Pancreas (tissue), 10 donors: Measurements from ENCODE around the gene HIVEP1. TPM values are rescaled to one million over a fixed set of nuclear protein-coding genes. Genes with fewer than 3 reads are reported as not detected.

Source experiments
- ATAC-seq, 4 donors: fragments of 200-7000 bp; cut with Tn5 transposase; one replicate each; pipeline versions ENCODE4 v1.8.0 to v1.9.1; 2020; ENCODE audit warnings: mild to moderate bottlenecking in 4 of 4, moderate library complexity in 4 of 4
- DNase-seq, 6 donors: peaks; one replicate each; pipeline ENCODE4 v3.0.0-alpha.2; 2020
- FAIRE-seq: peaks from 2 replicates; lab custom pipeline; 2012; peaks lifted over from hg19 to GRCh38; lab: Jason Lieb, UNC
- H3K27ac ChIP-seq, 4 donors: fragments of 200-600 bp; sonication (generic); 1 replicate in 3 of 4; 2 replicates in 1 of 4; pipeline versions ENCODE4 v1.5.0 to v1.8.0; 2020
- H3K27me3 ChIP-seq, 4 donors: fragments of 200-600 bp; one replicate each; pipeline ENCODE4 v1.8.0; 2021
- H3K36me3 ChIP-seq, 3 donors: fragments of 200-600 bp; sonication (generic) in 1 of 3; one replicate each; pipeline versions ENCODE4 v1.5.0 to v1.8.0; 2020 to 2021
- H3K4me1 ChIP-seq, 3 donors: fragments of 200-600 bp; one replicate each; pipeline ENCODE4 v1.8.0; 2021
- H3K4me3 ChIP-seq, 4 donors: fragments of 200-600 bp; sonication (generic) in 2 of 4; one replicate each; pipeline versions ENCODE4 v1.5.0 to v1.8.0; 2020 to 2021
- H3K9me3 ChIP-seq, 4 donors: fragments of 200-600 bp; one replicate each; pipeline ENCODE4 v1.8.0; 2021
- CTCF ChIP-seq, 4 donors: fragments of 200-600 bp; sonication (generic) in 3 of 4; IDR thresholded peaks; one replicate each; pipeline versions ENCODE4 v1.5.0 to v1.8.0; 2021; ENCODE audit warnings: antibody characterized with exemption in 4 of 4
- WGBS, 2 donors: extraction: QIAGEN DNeasy Blood & Tissue Kit; methylation state at CpG; one replicate each; pipeline ENCODE4 v1.1.7; 2013; 5-methylcytosine and 5-hydroxymethylcytosine counted together
- intact Hi-C, 3 donors: fragments of 100-400 bp; cut with DNase I; formaldehyde crosslinking; loops; one replicate each; pipeline versions ENCODE4 v1.11.1 to v1.14.2; 2022
- polyA plus RNA-seq, 2 donors: library from polyadenylated mRNA; stranded (reverse); fragments of 200-250 nt; gene quantifications; one replicate each; pipeline ENCODE4 v1.2.3, GENCODE V29; 2013
- total RNA-seq, 6 donors: library from RNA; stranded (reverse); fragmentation: NEBNext Ultra II Directional in 4 of 6; extraction: Animal tissue kit (Norgen Biotek cat#: 25700) in 4 of 6; gene quantifications; one replicate each; pipeline versions ENCODE4 v1.2.1 to v1.2.4, GENCODE V29; 2021 to 2023
- donor health status: healthy with polysubstance abuse.
- donor health status: DM: no; HTN: no; CAD: no; lungs with moderate emphysema.
- donor health status: DM: no; HTN: no; CAD: no.
- donor health status: control.
- donor health status: control.
- donor health status: Bipolar disorder and iron deficiency.
- donor health status: DM: yes; HTN: yes; CAD: no.
- donor health status: DM: no; HTN: no; CAD: no.
- donor health status: DM: no; HTN: no; CAD: no.
- donor health status: DM: yes; HTN: yes; CAD: no.

HIVEP1 gene
- total and polyA plus RNA-seq, 8 donors: 3.8 to 17.7 (median 9.2) TPM

- peak; percentile 70 to 87 (median 76) for DNase-seq
- Histone ChIP-seq H3K27me3 (no peaks in the 10 kb centered on the region), H3K36me3 (no peaks in the 10 kb centered on the region), H3K4me3 (peak overlapping the region; percentile 14 to 72 (median 56)), H3K9me3 (no peaks in the 10 kb centered on the region), H3K27ac (peak overlapping the region; percentile 77 to 98 (median 92)), H3K4me1 (peaks cover 7 to 35% (median 25%) of the 10 kb centered on the region in 3 donors)
- peak; percentile 11 to 29 (median 16) for ATAC-seq
- 1% methylated on average over 21 to 22 of the region's 22 CpGs for WGBS, 2 donors
- no peak for FAIRE-seq
- TF ChIP-seq CTCF (IDR thresholded peaks at IDR 0.05): no peak
- intact Hi-C loops: no loop called here
These were observed 1.4 kb upstream of the HIVEP1 start for GRCh38 chr6:12010635-12011275.

- Histone ChIP-seq H3K27me3 (no peaks in the 10 kb centered on the region), H3K4me3 (peak overlapping the region in 3 of 4 donors; percentile 69 to 72 (median 69)), H3K27ac (peak overlapping the region; percentile 77 to 98 (median 92)), H3K9me3 (no peaks in the 10 kb centered on the region), H3K4me1 (peaks cover 7 to 35% (median 25%) of the 10 kb centered on the region in 3 donors), H3K36me3 (peaks cover 0 to 3% (median 0%) of the 10 kb centered on the region in 3 donors)
- intact Hi-C loops: no loop called here
- TF ChIP-seq CTCF (IDR thresholded peaks at IDR 0.05): no peak
- ATAC-seq (peak; percentile 72 to 84 (median 81)), FAIRE-seq (no peak), DNase-seq (peak; percentile 95 to 98 (median 98))
- 0 to 1% methylated on average over 5 to 96 of the region's 99 CpGs for WGBS, 2 donors
These were observed 655 bp upstream of the HIVEP1 start for GRCh38 chr6:12011276-12012037.

GRCh38 chr6:12012558-12013306, 620 bp downstream of the HIVEP1 start:
- Histone ChIP-seq H3K9me3 (no peaks in the 10 kb centered on the region), H3K27me3 (no peaks in the 10 kb centered on the region), H3K4me1 (peaks cover 7 to 26% (median 18%) of the 10 kb centered on the region in 3 donors), H3K27ac (peak overlapping the region; percentile 48 to 98 (median 92)), H3K36me3 (peaks cover 0 to 3% (median 0%) of the 10 kb centered on the region in 3 donors), H3K4me3 (peak overlapping the region; percentile 69 to 84 (median 70))
- 0 to 1% methylated on average over 23 to 54 of the region's 60 CpGs for WGBS, 2 donors
- ATAC-seq: peak; percentile 10 to 49 (median 36)
- no peak for TF ChIP-seq CTCF (IDR thresholded peaks at IDR 0.05)
- intact Hi-C loops: no loop called here
- no peak for FAIRE-seq
- DNase-seq: peak; percentile 67 to 85 (median 78)

GRCh38 chr6:12013307-12013719, 1.2 kb downstream of the HIVEP1 start:
- Histone ChIP-seq H3K4me3 (peak overlapping the region; percentile 69 to 84 (median 70)), H3K27me3 (no peaks in the 10 kb centered on the region), H3K27ac (peak overlapping the region in 3 of 4 donors; percentile 88 to 98 (median 95)), H3K9me3 (no peaks in the 10 kb centered on the region), H3K36me3 (peaks cover 0 to 3% (median 0%) of the 10 kb centered on the region in 3 donors), H3K4me1 (peaks cover 7 to 21% (median 14%) of the 10 kb centered on the region in 3 donors)
- intact Hi-C loops: no loop called here
- ATAC-seq (no peak), DNase-seq (no peak), FAIRE-seq (no peak)
- TF ChIP-seq CTCF (IDR thresholded peaks at IDR 0.05): no peak
- 1 to 2% methylated on average over 13 of the region's 13 CpGs for WGBS, 2 donors
